ENCODE data around the gene MRPL24.

GRCh38 chr1:156692441-156692924, 48.4 kb downstream of the MRPL24 start:
- TF ChIP-seq ZNF549 (tag by site-specific recombination; IDR thresholded peaks at IDR 0.05) = no peak
- no peak for TF ChIP-seq ZNF571 (tag by site-specific recombination; IDR thresholded peaks at IDR 0.05)
- TF ChIP-seq BCL6B (tag by site-specific recombination; IDR thresholded peaks at IDR 0.05) = no peak
- TF ChIP-seq SP2 (tag by site-specific recombination; IDR thresholded peaks at IDR 0.05) = no peak

All from HEK293 (cell line).